Skeletal muscle tissue (tissue), 4 donors: ENCODE results near the gene GRIA3. TPM values are rescaled to one million over a fixed set of nuclear protein-coding genes. Genes with fewer than 3 reads are reported as not detected.

Source experiments
- H3K27ac ChIP-seq: one replicate; pipeline ENCODE4 v1.7.0; 2013; ENCODE audit warnings: mild to moderate bottlenecking, low read depth, low read length, inconsistent platforms
- H3K27me3 ChIP-seq, 3 donors: one replicate each; pipeline ENCODE4 v1.7.0; 2013; ENCODE audit warnings: low read length in 3 of 3; ENCODE audit not compliant: control insufficient read depth in 3 of 3, insufficient read depth in 3 of 3
- H3K36me3 ChIP-seq, 3 donors: one replicate each; pipeline ENCODE4 v1.7.0; 2013; ENCODE audit warnings: low read length in 3 of 3; ENCODE audit not compliant: control insufficient read depth in 3 of 3, insufficient read depth in 3 of 3
- H3K4me1 ChIP-seq, 3 donors: one replicate each; pipeline ENCODE4 v1.7.0; 2013; ENCODE audit warnings: low read length in 3 of 3, mild to moderate bottlenecking in 3 of 3; ENCODE audit not compliant: control insufficient read depth in 3 of 3, insufficient read depth in 3 of 3
- H3K4me3 ChIP-seq, 3 donors: one replicate each; pipeline ENCODE4 v1.7.0; 2013; ENCODE audit warnings: low read length in 3 of 3
- H3K9ac ChIP-seq, 3 donors: one replicate each; pipeline ENCODE4 v1.7.0; 2013; ENCODE audit warnings: low read length in 3 of 3, mild to moderate bottlenecking in 3 of 3, moderate library complexity in 2 of 3, low read depth in 1 of 3
- H3K9me3 ChIP-seq, 3 donors: one replicate each; pipeline ENCODE4 v1.7.0; 2013; ENCODE audit warnings: low read length in 3 of 3; ENCODE audit not compliant: control insufficient read depth in 3 of 3
- total RNA-seq: library from RNA; depleted of rRNA; stranded (reverse); fragments of >200 nt; gene quantifications from one replicate; pipeline ENCODE4 v1.2.3, GENCODE V29; 2014
- donor health status: Osteomylitis.

The GRIA3 gene
- total RNA-seq = 5.2 TPM

DNA sequence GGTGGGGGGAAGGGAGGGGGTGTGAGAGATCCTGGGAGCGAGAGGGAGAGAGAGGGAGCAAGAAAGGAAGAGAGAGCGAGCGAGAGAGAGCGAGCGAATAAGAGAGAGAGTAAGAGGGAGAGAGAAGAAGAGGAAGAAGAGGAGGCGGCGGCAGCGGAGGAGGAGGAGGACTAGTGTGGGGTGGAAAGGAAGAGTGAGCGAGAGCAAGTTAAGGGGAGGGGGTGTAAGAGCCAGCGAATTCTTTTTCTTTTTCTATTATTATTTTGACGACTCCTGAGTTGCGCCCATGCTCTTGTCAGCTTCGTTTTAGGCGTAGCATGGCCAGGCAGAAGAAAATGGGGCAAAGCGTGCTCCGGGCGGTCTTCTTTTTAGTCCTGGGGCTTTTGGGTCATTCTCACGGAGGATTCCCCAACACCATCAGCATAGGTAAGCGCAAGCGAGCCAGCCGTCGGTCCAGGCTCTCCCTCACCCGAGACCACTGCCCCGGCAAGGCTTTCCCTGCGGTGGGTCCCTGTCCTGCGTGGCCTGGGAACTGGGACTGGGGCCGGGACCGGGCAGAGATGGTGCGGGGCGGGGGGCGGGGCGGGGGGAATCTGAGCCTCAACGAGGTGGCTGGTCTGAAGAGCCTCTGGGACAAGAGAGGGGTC, at the start of gene GRIA3:
GRIA3 (plus strand) TSS at position 60 of the 647 bp plus-strand sequence; CDS start at position 318, 258 bp downstream.
- no peaks in the 10 kb centered on the region for H3K36me3 ChIP-seq
- no peak within 1 kb of the TSS for H3K9ac ChIP-seq
- H3K4me3 ChIP-seq = peak within 1 kb of the TSS; percentile 32 to 51 (median 45)
- H3K9me3 ChIP-seq = no peaks in the 10 kb centered on the region
- peaks cover 5 to 8% (median 6%) of the 10 kb centered on the region in 3 donors for H3K27me3 ChIP-seq
- peaks cover 0 to 3% (median 2%) of the 10 kb centered on the region in 3 donors for H3K4me1 ChIP-seq
- no peak within 1 kb of the TSS for H3K27ac ChIP-seq

DNA sequence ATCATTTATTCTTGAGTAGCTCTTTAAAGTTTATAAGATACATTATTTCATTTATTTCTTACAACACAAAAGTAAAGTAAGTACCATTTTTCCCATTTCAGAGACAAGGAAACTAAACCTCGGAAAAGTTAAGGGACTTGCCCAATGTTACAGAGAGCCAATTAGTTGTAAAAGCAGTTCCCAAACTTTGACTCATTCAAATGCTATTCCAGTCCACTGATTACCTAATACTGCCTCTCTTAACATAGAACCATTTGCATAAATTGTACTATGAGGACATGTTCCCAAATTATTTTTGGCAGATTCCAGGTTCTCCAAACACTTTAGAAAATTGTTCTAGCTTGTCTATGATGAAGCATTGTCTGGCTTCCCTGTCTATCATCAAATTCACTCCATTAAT, 45.6 kb upstream of the GRIA3 start:
- Histone ChIP-seq H3K27ac (no peak overlapping the region), H3K4me3 (no peak overlapping the region), H3K4me1 (no peaks in the 10 kb centered on the region), H3K9me3 (no peaks in the 10 kb centered on the region), H3K27me3 (no peaks in the 10 kb centered on the region), H3K36me3 (no peaks in the 10 kb centered on the region), H3K9ac (no peak overlapping the region)

DNA sequence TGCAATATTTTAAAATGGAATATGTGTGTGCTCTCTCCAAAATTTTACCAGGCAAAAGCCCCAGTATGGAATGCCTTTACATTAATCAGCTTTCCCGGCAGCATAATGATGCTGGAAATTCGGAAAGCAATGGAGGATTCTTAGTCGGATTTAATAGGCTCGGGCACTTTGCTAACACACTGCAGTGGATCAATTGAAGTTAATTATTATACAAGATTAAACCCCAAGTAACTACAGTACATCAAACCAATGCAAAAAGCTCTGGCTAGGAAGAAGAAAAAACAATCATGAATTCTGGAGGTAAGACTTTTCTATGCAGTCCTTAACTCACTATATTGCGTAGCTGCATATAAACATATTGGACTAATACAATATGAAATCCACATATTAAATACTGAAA, 43.6 kb upstream of the GRIA3 start:
- Histone ChIP-seq H3K9me3 (no peaks in the 10 kb centered on the region), H3K27ac (no peak overlapping the region), H3K4me1 (no peaks in the 10 kb centered on the region), H3K4me3 (no peak overlapping the region), H3K36me3 (no peaks in the 10 kb centered on the region), H3K27me3 (no peaks in the 10 kb centered on the region), H3K9ac (no peak overlapping the region)

DNA sequence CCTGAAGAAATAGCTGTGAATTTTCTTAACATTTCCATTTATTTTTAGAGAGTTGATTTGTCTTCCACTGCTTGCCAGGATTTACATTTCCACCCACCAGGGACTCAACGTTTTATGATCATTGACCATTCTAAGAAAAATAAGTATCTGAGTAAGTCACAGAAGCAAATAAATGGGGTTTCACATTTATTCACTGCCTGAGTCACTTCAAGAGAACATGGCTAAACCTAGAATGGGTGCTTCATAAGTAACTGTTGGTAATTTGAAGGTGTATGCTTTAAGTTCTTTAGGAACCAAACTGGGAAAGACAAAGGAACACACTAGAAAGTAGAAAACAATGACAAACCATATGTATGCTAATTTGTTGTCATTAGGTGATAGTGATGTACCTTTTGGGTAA, 43.2 kb upstream of the GRIA3 start:
- H3K9me3 ChIP-seq = no peaks in the 10 kb centered on the region
- H3K27ac ChIP-seq = no peak overlapping the region
- H3K4me3 ChIP-seq = no peak overlapping the region
- no peaks in the 10 kb centered on the region for H3K36me3 ChIP-seq
- no peaks in the 10 kb centered on the region for H3K4me1 ChIP-seq
- H3K27me3 ChIP-seq = no peaks in the 10 kb centered on the region
- no peak overlapping the region for H3K9ac ChIP-seq

DNA sequence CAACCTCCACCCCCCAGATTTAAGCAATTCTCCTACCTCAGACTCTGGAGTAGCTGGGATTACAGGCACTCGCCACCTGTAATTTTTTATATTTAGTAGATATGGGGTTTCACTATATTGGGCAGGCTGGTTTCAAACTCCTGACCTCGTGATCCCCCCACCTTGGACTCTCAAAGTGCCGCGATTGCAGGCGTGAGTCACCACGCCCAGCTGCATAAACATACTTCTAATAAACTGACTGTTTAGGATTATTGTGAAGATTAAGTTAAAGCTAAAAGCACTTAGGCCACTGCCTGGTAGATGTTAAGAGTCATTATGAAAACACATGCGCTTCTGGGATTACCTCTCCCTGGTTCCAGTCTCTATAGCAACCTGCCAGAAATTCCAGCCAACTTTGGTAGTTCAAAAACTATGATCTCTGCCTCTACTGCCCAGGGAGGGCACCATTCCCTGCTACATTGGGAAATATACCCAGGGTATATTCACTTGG, 30.2 kb upstream of the GRIA3 start:
- Histone ChIP-seq H3K4me1 (no peaks in the 10 kb centered on the region), H3K4me3 (no peak overlapping the region), H3K9me3 (no peaks in the 10 kb centered on the region), H3K27me3 (no peaks in the 10 kb centered on the region), H3K36me3 (no peaks in the 10 kb centered on the region), H3K27ac (no peak overlapping the region), H3K9ac (no peak overlapping the region)

DNA sequence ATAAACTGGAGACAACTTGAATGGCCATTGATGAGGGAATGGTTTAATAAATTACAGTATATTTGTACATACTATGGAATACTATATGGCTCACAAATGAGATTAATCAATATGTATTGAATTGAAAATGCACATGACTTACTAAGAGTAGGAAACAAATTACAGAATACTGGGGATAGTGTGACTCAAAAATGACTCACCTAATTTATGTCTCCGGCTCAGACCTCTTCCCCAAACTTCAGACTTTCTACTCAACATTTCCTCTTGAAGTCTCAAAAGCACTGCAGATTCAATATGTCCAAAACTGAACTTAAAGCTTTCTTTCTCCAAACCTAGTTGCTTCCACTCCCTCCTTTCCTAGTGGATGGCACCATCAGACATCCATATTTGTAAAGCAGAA, 28.8 kb upstream of the GRIA3 start:
- Histone ChIP-seq H3K9ac (no peak overlapping the region), H3K4me1 (no peaks in the 10 kb centered on the region), H3K9me3 (no peaks in the 10 kb centered on the region), H3K27me3 (no peaks in the 10 kb centered on the region), H3K36me3 (no peaks in the 10 kb centered on the region), H3K4me3 (no peak overlapping the region), H3K27ac (no peak overlapping the region)

DNA sequence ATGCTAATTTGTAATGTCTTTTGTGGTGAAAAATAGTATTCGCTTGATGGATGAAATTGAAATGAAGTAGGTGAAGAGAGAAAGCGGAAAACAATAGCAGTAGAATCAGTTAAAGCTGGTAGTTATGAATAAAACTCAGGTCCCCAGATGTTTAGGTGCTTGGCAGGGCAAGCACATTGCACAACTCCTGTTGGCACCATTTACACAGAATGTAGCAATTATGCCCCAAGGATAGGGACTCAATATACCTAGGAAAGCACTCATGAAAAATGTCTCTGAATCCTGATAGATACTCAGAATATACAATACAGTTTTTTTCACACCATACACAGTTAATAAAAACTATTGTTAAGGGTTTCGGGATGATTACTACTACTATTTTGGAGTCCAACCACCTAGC, 26.5 kb upstream of the GRIA3 start:
- no peak overlapping the region for H3K27ac ChIP-seq
- H3K36me3 ChIP-seq = no peaks in the 10 kb centered on the region
- no peaks in the 10 kb centered on the region for H3K27me3 ChIP-seq
- no peak overlapping the region for H3K9ac ChIP-seq
- H3K9me3 ChIP-seq = no peaks in the 10 kb centered on the region
- no peaks in the 10 kb centered on the region for H3K4me1 ChIP-seq
- no peak overlapping the region for H3K4me3 ChIP-seq

DNA sequence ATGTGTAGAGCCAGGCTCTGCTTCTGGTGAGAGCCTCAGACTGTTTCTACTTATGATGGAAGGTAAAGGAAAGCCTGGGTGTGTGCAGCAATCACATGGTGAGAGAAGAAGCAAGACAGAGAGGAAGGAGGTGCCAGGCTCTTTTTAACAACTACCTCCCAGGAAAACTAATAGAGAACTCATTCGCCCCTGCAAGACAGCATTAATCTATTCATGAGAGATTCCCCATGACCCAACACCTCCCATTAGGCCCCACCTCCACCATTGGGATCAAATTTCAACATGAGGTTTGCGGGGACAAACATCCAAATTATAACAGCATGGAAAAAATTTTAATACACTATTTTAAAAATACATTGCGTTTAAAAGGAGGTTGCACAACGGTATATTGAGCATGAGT, 24.7 kb upstream of the GRIA3 start:
- Histone ChIP-seq H3K4me1 (no peaks in the 10 kb centered on the region), H3K36me3 (no peaks in the 10 kb centered on the region), H3K9me3 (no peaks in the 10 kb centered on the region), H3K9ac (no peak overlapping the region), H3K4me3 (no peak overlapping the region), H3K27ac (no peak overlapping the region), H3K27me3 (no peaks in the 10 kb centered on the region)

DNA sequence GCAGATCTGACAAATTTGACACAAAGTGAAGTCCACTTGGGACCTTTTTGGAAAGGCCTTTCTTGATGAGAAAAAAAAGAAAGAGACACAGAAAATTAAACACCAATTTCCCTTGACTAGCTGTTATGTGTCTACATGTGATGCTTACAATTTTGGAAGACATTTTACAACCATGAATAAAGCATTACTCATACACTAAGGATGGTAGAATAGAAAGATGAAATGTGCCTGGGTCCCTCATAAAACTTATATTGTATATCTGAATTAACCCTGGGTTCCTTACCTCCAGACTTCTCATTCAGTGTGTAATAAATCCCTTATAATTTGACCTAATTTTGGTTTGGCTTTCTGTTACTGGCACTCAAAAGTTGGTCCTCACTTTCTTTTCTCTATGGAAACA, 16.5 kb upstream of the GRIA3 start:
- Histone ChIP-seq H3K9ac (no peak overlapping the region), H3K4me1 (no peaks in the 10 kb centered on the region), H3K4me3 (no peak overlapping the region), H3K9me3 (no peaks in the 10 kb centered on the region), H3K36me3 (no peaks in the 10 kb centered on the region), H3K27ac (no peak overlapping the region), H3K27me3 (no peaks in the 10 kb centered on the region)

DNA sequence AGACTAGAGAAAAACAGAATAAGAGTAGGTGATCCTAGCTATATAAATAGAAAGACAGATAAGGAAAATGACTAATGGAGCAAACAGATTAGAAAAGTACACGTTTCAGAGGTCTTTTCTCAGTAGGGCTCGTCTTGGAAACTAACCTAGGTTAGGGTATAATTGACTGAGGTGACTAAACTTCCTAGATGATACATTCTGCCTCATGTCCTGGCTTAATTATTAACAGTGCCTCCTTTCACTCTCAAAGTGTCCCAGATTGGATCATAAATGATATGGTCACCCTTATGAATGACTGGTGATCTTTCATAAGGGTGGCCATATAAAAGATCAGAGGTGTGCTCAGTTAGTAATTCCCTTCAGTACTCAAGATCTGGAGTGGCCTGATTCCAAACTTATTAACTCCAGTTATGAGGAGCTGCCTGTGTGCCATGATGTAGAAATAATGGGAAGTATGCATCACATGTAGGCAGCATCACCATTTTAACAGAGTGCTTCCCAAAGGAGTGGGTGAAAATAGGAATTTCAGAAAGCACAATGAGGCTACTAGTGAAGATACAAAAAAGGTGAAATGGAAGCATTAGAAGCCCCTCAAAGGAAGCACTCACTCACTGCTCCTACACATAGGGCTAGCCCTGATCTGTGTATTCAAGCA, 14.7 kb upstream of the GRIA3 start:
- Histone ChIP-seq H3K4me3 (no peak overlapping the region), H3K27me3 (no peaks in the 10 kb centered on the region), H3K27ac (no peak overlapping the region), H3K4me1 (no peaks in the 10 kb centered on the region), H3K9ac (no peak overlapping the region), H3K9me3 (no peaks in the 10 kb centered on the region), H3K36me3 (no peaks in the 10 kb centered on the region)
